Stimulated activated CD8-positive, alpha-beta memory T cell treated with anti-CD3 and anti-CD28 coated beads, Interleukin-4, amount 100 ng/mL, for 4 hours (primary cell): ENCODE measurements around the gene GRIK3.
"Not testable (repeated sequence)": the region's sequence is repeated elsewhere in the genome, so short reads cannot be mapped to it uniquely, and the experiment has no call there.

Source experiments
- DNase-seq, 2 donors: peaks; one replicate each; pipeline ENCODE4 v3.0.0-alpha.2; 2020; ENCODE audit warnings: low read depth in 2 of 2, low spot score in 1 of 2

Gene GRIK3

GRCh38 chr1:36769886-36770830 is 264.2 kb downstream of the GRIK3 start:
- DNase-seq: no peak

DNA sequence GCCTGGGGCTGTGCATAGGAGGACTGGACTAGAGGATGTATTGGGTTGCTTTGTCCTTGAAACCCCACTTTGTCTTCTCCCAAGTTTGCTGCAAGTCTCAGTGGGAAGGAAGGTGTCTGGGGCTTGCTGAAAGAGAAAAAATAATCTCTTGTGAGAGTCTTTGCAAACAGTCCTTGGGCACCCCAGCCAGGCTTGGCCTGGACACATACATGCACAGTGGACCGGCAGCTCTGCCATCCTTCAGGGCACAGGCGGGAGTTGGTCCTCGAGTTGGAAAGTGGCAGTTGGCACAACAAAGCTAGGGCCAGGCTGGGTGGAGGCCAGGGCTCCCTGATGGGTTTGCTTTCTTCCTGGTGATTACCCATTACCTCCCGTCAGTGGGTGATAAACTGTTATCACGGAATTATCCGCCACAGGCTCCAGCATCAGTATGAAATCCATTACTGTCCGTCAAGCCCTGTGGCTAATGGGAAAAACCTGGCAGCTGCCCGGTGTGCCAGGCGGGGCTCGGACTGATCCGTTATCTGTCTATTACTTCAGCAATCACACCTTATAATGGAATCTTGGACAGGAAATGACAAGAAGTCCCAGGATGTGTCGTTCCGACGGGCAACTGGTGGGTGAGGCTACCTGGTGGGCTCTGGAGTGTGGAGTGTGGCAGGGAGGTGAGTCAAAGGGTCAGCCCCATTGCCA is 265.7 kb downstream of the GRIK3 start:
- DNase-seq: no peak

GRCh38 chr1:36767429-36767828 is 266.9 kb downstream of the GRIK3 start:
- DNase-seq: not testable (repeated sequence)

DNA sequence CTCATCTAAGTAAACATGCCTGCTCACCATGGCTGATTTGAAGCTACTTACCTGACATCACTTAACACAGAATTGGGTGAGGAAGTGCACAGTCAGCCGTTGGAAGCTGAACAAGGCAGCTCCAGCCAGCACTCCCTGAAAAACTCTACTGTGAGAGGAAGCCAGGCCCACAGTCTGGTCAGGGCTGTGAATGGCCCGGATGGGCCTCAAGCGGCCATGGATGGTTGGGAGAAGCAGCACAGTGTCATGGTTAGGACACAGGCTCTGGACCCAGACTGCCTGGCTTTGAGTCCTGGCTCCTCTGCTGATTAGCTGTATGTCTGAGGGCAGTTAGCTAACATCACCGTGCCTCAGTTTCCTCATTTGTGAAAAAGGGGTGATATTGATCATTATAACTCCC is 267.8 kb downstream of the GRIK3 start:
- DNase-seq: no peak

- no peak for DNase-seq
Measured at GRCh38 chr1:36765785-36766300, 268.5 kb downstream of the GRIK3 start.

GRCh38 chr1:36764798-36765197 is 269.5 kb downstream of the GRIK3 start:
- no peak for DNase-seq

- DNase-seq: no peak
Measured at GRCh38 chr1:36763771-36764170, 270.5 kb downstream of the GRIK3 start.

- no peak for DNase-seq
Measured at GRCh38 chr1:36762174-36762573, 272.1 kb downstream of the GRIK3 start.

DNA sequence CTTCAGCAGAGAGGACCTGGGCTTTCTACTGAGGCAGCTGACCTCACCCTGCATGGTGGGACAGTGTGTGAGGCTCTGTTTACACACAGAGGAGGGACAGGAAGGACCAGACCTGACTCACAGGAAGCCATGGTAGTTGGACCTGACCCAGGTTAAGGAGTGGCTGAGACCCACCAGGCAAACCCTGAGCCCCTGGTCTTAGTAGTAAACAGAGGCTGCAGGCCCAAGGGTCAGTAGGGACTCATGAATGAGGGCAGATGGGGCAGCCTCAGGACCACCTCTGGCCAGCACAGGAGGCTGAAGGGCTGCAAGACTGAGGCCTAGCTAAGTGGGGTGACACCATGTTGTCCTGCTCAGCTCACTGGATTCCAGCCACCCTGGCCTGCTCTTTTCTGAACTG is 273.2 kb downstream of the GRIK3 start:
- DNase-seq: no peak

GRCh38 chr1:36760081-36760480 is 274.2 kb downstream of the GRIK3 start:
- DNase-seq: no peak

DNA sequence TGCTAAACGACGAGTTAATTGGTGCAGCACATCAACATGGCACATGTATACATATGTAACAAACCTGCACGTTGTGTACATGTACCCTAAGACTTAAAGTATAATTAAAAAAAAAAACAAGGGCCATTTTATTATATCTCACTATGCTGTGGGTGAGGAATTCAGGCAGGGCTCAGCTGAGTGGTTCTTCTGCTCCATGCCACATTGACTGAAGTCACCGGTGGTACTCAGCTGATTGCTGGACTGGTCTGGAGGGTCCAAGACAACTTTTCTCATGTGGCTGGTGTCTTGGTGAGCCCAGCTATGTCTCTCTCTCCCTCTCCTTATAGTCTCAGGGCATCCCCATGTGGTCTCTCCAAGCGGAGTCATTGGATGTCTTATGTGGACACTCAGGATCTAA is 275.0 kb downstream of the GRIK3 start:
- DNase-seq: no peak

GRCh38 chr1:36755303-36756230 is 278.7 kb downstream of the GRIK3 start:
- no peak for DNase-seq

DNA sequence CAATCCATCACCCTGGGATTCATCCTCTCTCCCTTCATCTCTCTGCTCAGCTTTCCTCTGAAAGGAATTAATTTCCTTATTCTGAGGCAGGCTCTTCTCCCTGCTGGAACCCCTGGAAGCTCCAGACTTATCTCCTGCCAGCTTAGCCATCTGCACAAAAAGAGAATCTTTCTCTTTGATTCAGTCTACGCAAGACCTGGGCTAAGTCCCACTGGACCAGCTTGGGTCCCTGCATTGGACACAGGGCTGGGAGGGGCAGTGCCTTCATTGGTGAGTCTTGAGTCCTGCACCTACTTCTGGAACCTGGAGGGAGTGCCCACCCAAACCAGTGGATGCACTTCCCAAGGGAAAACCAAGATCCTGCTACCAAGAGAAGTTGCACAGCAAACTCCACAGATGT is 279.9 kb downstream of the GRIK3 start:
- no peak for DNase-seq

GRCh38 chr1:36753451-36753850 is 280.9 kb downstream of the GRIK3 start:
- no peak for DNase-seq

DNA sequence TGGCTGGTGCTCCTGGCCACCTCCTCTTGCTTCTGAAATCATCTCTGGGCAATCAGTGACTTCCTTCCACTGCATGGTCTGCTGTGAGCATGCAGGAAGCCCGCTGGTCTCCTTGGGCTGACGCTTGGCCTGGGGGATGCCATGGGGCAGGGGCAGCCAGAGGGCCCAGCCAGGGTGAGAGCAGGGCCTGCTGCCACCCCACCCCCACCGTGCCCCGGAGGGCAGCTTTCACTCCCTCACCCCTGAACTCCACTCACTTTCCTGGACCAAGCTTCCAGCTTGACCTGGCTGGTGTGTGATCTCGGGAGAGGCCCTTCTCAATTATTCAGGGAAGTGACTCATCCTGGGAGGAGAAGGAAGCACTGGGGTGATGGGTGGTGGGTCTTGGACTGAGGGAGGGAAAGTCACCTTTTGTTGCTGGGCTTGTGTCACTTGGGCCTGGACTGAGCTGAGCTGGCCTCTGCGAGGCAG is 281.4 kb downstream of the GRIK3 start:
- DNase-seq: no peak

GRCh38 chr1:36752431-36752830 is 281.9 kb downstream of the GRIK3 start:
- no peak for DNase-seq

DNA sequence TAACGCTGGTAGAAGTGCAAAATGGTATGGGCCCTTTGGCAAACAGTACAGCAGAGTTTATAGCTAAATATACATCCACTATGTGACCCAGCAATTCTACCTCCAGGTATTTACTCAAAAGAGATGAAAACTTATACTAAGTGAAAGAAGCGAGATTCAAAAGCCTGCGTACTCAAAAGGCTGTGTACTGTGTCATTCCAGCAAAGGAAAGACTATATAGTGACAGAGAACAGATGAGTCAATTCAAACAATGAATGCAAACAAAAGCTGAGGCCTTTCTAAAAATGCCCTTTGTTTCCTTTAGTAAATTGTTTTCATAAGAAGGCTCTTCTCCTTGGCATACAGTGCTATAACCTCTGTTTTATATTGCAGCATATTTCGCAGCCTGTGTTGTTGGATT is 282.8 kb downstream of the GRIK3 start:
- DNase-seq: no peak

- DNase-seq: no peak
Measured at GRCh38 chr1:36748466-36748865, 285.8 kb downstream of the GRIK3 start.
